Neural cell (in vitro differentiated cells): ENCODE results near the gene ADPRHL1. TPM values are rescaled to one million over a fixed set of nuclear protein-coding genes. Genes with fewer than 3 reads are reported as not detected.

Experiments used
- H2AFZ ChIP-seq: fragments of 200-600, 300-800 bp; sonication (generic), shearing (Covaris generic); 2 replicates; pipeline ENCODE4 v1.6.0; 2014; ENCODE audit warnings: low read depth, mild to moderate bottlenecking, antibody characterized with exemption, low read length, moderate library complexity
- H3F3A ChIP-seq: fragments of 200-600 bp; shearing (Covaris generic); 2 replicates; pipeline ENCODE4 v1.6.1; 2016; ENCODE audit warnings: mild to moderate bottlenecking, moderate library complexity, mixed read lengths, antibody characterized with exemption, low read length; ENCODE audit not compliant: insufficient read depth, poor library complexity, severe bottlenecking
- H3K27ac ChIP-seq: fragments of 200-600, 300-800 bp; sonication (generic), shearing (Covaris generic); 2 replicates; pipeline ENCODE4 v1.5.1; 2014; ENCODE audit warnings: mild to moderate bottlenecking, low read length, moderate library complexity
- H3K27me3 ChIP-seq: fragments of 300-800, 200-600 bp; sonication (generic), shearing (Covaris generic); 2 replicates; pipeline ENCODE4 v1.6.0; 2014; ENCODE audit warnings: mild to moderate bottlenecking, low read depth, low read length, moderate library complexity; ENCODE audit not compliant: insufficient read depth
- H3K36me3 ChIP-seq: fragments of 300-800, 200-600 bp; sonication (generic), shearing (Covaris generic); 2 replicates; pipeline ENCODE4 v1.5.1; 2014; ENCODE audit warnings: mild to moderate bottlenecking, antibody characterized with exemption, low read length, moderate library complexity; ENCODE audit not compliant: insufficient read depth
- H3K4me2 ChIP-seq: fragments of 300-800, 200-600 bp; sonication (generic), shearing (Covaris generic); 2 replicates; pipeline ENCODE4 v1.6.0; 2014; ENCODE audit warnings: mild to moderate bottlenecking, low read length
- H3K4me3 ChIP-seq: fragments of 300-800, 200-600 bp; sonication (generic), shearing (Covaris generic); 2 replicates; pipeline ENCODE4 v1.5.1; 2014; ENCODE audit warnings: mild to moderate bottlenecking, low read length, moderate library complexity
- H3K79me2 ChIP-seq: fragments of 200-600 bp; shearing (Covaris generic); replicated peaks from 2 replicates; pipeline ENCODE4 v1.6.0; 2014; ENCODE audit warnings: mild to moderate bottlenecking, low read length, moderate library complexity; ENCODE audit not compliant: insufficient read depth
- H3K9ac ChIP-seq: fragments of 300-800, 200-600 bp; sonication (generic), shearing (Covaris generic); 2 replicates; pipeline ENCODE4 v1.6.1; 2016; ENCODE audit warnings: mild to moderate bottlenecking, low read length, mixed read lengths
- H3K9me2 ChIP-seq: fragments of 200-600 bp; shearing (Covaris generic); 2 replicates; pipeline ENCODE4 v1.6.1; 2016; ENCODE audit warnings: mild to moderate bottlenecking, low read length, mixed read lengths; ENCODE audit not compliant: insufficient read depth
- H3K9me3 ChIP-seq: fragments of 200-600, 300-800 bp; sonication (generic), shearing (Covaris generic); 2 replicates; pipeline ENCODE4 v1.6.1; 2016; ENCODE audit warnings: mild to moderate bottlenecking, mixed run types, low read length, moderate library complexity, mixed read lengths
- H4K20me1 ChIP-seq: fragments of 200-600 bp; shearing (Covaris generic); 2 replicates; pipeline ENCODE4 v1.6.1; 2016; ENCODE audit warnings: mild to moderate bottlenecking, mixed run types; ENCODE audit not compliant: insufficient read depth
- EP300 ChIP-seq: fragments of 450-650 bp; conservative IDR thresholded peaks from 2 replicates; pipeline ENCODE4 v1.6.1; 2014; ENCODE audit warnings: antibody characterized with exemption, mild to moderate bottlenecking, moderate library complexity; ENCODE audit not compliant: poor library complexity, severe bottlenecking
- EZH2 ChIP-seq: fragments of 200-600, 300-800 bp; shearing (Covaris generic), sonication (generic); IDR thresholded peaks from 2 replicates; pipeline ENCODE4 v1.6.1; 2014; ENCODE audit warnings: antibody characterized with exemption, low read length, borderline replicate concordance, mild to moderate bottlenecking; ENCODE audit not compliant: insufficient read depth, poor library complexity, severe bottlenecking
- MXI1 ChIP-seq: fragments of 450-650 bp; conservative IDR thresholded peaks from 2 replicates; pipeline ENCODE4 v1.6.1; 2014; ENCODE audit warnings: antibody characterized with exemption, mild to moderate bottlenecking; ENCODE audit not compliant: poor library complexity, severe bottlenecking
- POLR2AphosphoS5 ChIP-seq: IDR thresholded peaks from 2 replicates; pipeline ENCODE4 v1.6.1; 2012
- RAD21 ChIP-seq: fragments of 450-650 bp; conservative IDR thresholded peaks from 2 replicates; pipeline ENCODE4 v1.6.1; 2014; ENCODE audit warnings: antibody characterized with exemption, mild to moderate bottlenecking, moderate library complexity
- SMC3 ChIP-seq: fragments of 450-650 bp; conservative IDR thresholded peaks from 2 replicates; pipeline ENCODE4 v1.6.1; 2014; ENCODE audit warnings: antibody characterized with exemption, mild to moderate bottlenecking, moderate library complexity; ENCODE audit not compliant: poor library complexity
- TAF1 ChIP-seq: IDR thresholded peaks from 2 replicates; pipeline ENCODE4 v1.6.1; 2012; ENCODE audit warnings: low read depth
- polyA plus RNA-seq: library from polyadenylated mRNA; depleted of rRNA; stranded (reverse); fragments of >200 nt; gene quantifications from 2 replicates; pipeline ENCODE4 v1.2.3, GENCODE V29; 2014
- TF ChIP-seq, protein P1 (sequence below): IDR thresholded peaks from 2 replicates; pipeline ENCODE4 v1.6.1; 2012; ENCODE audit warnings: borderline replicate concordance
- TF ChIP-seq, protein P2 (sequence below): fragments of 450-650 bp; IDR thresholded peaks from 2 replicates; pipeline ENCODE4 v1.5.1; 2014; ENCODE audit warnings: antibody characterized with exemption, mild to moderate bottlenecking, moderate library complexity; ENCODE audit not compliant: poor library complexity, severe bottlenecking

ADPRHL1 gene
- polyA plus RNA-seq, 1 donor from 2014 or later: 1.1 TPM

DNA sequence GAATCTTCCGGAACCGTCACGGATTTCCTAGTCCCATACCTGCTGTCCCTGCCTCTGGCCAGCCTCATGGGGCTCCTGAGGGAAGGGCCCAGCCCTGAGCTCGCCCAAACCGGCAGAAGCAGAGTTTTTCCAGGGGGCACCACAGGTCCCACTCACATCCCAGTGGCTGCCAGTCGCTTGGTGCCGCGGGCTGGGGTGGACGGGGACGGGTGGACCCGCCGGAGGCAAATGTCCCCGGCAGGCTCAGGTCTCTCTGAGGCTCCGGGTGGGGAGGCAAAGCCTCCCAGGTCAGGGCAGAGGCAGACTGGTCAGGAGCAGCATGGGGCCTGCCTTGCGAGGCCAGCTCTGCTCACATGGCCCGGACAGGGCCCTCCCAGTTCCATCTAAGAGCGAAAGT is 24.8 kb downstream of the ADPRHL1 start:
- Histone ChIP-seq H3K9me2 (no peaks in the 10 kb centered on the region), H3K9me3 (no peaks in the 10 kb centered on the region), H3K27me3 (no peaks in the 10 kb centered on the region), H3F3A (no peaks in the 10 kb centered on the region), H3K36me3 (no peaks in the 10 kb centered on the region), H3K4me3 (no peak overlapping the region), H3K4me2 (no peak overlapping the region), H3K9ac (no peak overlapping the region), H4K20me1 (no peaks in the 10 kb centered on the region), H3K79me2 (no peaks in the 10 kb centered on the region), H2AFZ (no peak overlapping the region), H3K27ac (no peak overlapping the region)
- TF ChIP-seq RAD21 (no peak), TAF1 (no peak), EP300 (no peak), POLR2AphosphoS5 (no peak)
- TF ChIP-seq, protein P1, sequence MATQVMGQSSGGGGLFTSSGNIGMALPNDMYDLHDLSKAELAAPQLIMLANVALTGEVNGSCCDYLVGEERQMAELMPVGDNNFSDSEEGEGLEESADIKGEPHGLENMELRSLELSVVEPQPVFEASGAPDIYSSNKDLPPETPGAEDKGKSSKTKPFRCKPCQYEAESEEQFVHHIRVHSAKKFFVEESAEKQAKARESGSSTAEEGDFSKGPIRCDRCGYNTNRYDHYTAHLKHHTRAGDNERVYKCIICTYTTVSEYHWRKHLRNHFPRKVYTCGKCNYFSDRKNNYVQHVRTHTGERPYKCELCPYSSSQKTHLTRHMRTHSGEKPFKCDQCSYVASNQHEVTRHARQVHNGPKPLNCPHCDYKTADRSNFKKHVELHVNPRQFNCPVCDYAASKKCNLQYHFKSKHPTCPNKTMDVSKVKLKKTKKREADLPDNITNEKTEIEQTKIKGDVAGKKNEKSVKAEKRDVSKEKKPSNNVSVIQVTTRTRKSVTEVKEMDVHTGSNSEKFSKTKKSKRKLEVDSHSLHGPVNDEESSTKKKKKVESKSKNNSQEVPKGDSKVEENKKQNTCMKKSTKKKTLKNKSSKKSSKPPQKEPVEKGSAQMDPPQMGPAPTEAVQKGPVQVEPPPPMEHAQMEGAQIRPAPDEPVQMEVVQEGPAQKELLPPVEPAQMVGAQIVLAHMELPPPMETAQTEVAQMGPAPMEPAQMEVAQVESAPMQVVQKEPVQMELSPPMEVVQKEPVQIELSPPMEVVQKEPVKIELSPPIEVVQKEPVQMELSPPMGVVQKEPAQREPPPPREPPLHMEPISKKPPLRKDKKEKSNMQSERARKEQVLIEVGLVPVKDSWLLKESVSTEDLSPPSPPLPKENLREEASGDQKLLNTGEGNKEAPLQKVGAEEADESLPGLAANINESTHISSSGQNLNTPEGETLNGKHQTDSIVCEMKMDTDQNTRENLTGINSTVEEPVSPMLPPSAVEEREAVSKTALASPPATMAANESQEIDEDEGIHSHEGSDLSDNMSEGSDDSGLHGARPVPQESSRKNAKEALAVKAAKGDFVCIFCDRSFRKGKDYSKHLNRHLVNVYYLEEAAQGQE: no peak

DNA sequence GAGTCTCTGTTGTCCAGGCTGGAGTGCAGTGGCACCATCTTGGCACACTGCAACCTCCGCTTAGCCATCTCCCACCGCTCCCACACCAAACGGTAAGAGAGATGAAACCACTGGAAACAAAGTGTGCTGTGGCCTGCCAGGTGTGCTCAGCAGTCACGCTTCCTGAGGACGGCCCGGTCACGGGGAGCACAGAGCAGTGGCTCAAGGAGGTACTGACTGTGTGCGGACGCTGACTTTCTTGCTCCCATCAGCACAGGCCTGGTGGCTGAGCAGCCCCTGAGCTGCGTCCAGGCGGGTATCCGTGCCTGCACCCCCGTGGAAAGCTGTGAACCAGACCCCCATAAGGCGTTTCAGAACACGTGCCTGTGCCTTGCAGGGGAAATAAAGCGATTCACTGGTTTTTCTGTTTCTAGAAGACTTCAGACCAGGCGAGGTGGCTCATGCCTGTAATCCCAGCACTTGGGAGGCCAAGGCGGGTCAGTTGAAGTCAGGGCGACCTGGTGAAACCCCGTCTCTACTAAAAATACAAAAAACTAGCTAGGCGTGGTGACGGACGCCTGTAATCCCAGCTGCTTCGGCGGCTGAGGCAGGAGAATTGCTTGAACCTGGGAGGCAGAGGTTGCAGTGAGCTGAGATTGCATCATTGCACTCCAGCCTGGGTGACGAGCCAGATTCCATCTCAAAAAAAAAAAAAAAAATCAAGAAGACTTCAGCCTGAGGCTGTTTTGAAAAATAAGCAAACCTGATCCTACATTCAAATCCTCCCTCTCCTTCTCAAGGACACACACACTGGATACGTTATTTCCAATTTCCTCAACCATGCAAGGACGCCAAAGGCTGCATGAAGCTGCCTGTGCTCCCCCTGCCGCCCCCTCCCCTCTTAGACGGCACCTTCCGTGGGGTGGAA is 25.5 kb downstream of the ADPRHL1 start:
- no peaks in the 10 kb centered on the region for H3K9me3 ChIP-seq
- H3K79me2 ChIP-seq: no peaks in the 10 kb centered on the region
- H3K27ac ChIP-seq: no peak overlapping the region
- no peak overlapping the region for H3K9ac ChIP-seq
- H3K4me2 ChIP-seq: no peak overlapping the region
- H3K27me3 ChIP-seq: no peaks in the 10 kb centered on the region
- H3K4me3 ChIP-seq: no peak overlapping the region
- TF ChIP-seq EZH2: no peak
- no peak for TF ChIP-seq TAF1
- TF ChIP-seq, protein P2, sequence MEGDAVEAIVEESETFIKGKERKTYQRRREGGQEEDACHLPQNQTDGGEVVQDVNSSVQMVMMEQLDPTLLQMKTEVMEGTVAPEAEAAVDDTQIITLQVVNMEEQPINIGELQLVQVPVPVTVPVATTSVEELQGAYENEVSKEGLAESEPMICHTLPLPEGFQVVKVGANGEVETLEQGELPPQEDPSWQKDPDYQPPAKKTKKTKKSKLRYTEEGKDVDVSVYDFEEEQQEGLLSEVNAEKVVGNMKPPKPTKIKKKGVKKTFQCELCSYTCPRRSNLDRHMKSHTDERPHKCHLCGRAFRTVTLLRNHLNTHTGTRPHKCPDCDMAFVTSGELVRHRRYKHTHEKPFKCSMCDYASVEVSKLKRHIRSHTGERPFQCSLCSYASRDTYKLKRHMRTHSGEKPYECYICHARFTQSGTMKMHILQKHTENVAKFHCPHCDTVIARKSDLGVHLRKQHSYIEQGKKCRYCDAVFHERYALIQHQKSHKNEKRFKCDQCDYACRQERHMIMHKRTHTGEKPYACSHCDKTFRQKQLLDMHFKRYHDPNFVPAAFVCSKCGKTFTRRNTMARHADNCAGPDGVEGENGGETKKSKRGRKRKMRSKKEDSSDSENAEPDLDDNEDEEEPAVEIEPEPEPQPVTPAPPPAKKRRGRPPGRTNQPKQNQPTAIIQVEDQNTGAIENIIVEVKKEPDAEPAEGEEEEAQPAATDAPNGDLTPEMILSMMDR: no peak
- TF ChIP-seq, protein P1: no peak
- TF ChIP-seq RAD21: no peak
- no peak for TF ChIP-seq MXI1
- no peak for TF ChIP-seq POLR2AphosphoS5
- no peak for TF ChIP-seq EP300
- TF ChIP-seq SMC3: no peak
- H4K20me1 ChIP-seq: no peaks in the 10 kb centered on the region
- no peak overlapping the region for H2AFZ ChIP-seq
- H3K36me3 ChIP-seq: no peaks in the 10 kb centered on the region
- no peaks in the 10 kb centered on the region for H3K9me2 ChIP-seq
- no peaks in the 10 kb centered on the region for H3F3A ChIP-seq
